ENCODE results near the gene AMN1.
"Not testable (repeated sequence)": the region's sequence is repeated elsewhere in the genome, so short reads cannot be mapped to it uniquely, and the experiment has no call there.

The AMN1 gene

GRCh38 chr12:31751085-31751484, 22.3 kb upstream of the AMN1 start:
- no peak overlapping the region for H3K27ac ChIP-seq (ENCODE audit: low read length)
- H3K36me3 ChIP-seq (ENCODE audit: insufficient read depth, low read depth, low read length), result no peaks in the 10 kb centered on the region
- peaks cover 18% of the 10 kb centered on the region for H3K4me1 ChIP-seq (ENCODE audit: insufficient read depth, low read length)
- H3K4me3 ChIP-seq (ENCODE audit: low read length), result no peak overlapping the region
- no peaks in the 10 kb centered on the region for H3K9me3 ChIP-seq (ENCODE audit: insufficient read depth, low read depth, low read length)
- no peak overlapping the region for H3K9ac ChIP-seq (ENCODE audit: low read depth, low read length)
- no peaks in the 10 kb centered on the region for H3K27me3 ChIP-seq (ENCODE audit: insufficient read depth, low read length)

DNA sequence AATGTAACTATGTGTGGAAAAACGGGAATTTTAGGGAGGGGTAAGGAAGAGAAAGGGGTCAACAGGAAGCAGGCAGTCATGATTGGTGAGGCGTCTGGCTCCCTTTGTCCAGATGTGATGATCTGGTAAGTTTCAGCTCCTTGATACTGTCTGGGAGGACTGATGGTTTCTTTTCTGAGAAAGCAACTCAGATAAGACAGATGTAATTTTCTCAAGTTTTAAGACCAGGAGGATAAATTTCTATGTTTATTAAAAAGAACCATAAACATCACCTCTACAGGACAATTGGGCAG, 21.9 kb upstream of the AMN1 start:
- H3K27me3 ChIP-seq (ENCODE audit: insufficient read depth, low read length), result no peaks in the 10 kb centered on the region
- H3K9me3 ChIP-seq (ENCODE audit: insufficient read depth, low read depth, low read length), result no peaks in the 10 kb centered on the region
- no peaks in the 10 kb centered on the region for H3K36me3 ChIP-seq (ENCODE audit: insufficient read depth, low read depth, low read length)
- no peak overlapping the region for H3K27ac ChIP-seq (ENCODE audit: low read length)
- H3K4me3 ChIP-seq (ENCODE audit: low read length), result no peak overlapping the region
- peaks cover 18% of the 10 kb centered on the region for H3K4me1 ChIP-seq (ENCODE audit: insufficient read depth, low read length)
- H3K9ac ChIP-seq (ENCODE audit: low read depth, low read length), result no peak overlapping the region

GRCh38 chr12:31749024-31749704, 20.3 kb upstream of the AMN1 start:
- peak overlapping the region; percentile 11; the same call in 1 of the 2 replicates for H3K9ac ChIP-seq (ENCODE audit: low read depth, low read length)
- H3K9me3 ChIP-seq (ENCODE audit: insufficient read depth, low read depth, low read length), result no peaks in the 10 kb centered on the region
- H3K4me3 ChIP-seq (ENCODE audit: low read length), result no peak overlapping the region
- no peaks in the 10 kb centered on the region for H3K27me3 ChIP-seq (ENCODE audit: insufficient read depth, low read length)
- peaks cover 13% of the 10 kb centered on the region for H3K4me1 ChIP-seq (ENCODE audit: insufficient read depth, low read length)
- no peaks in the 10 kb centered on the region for H3K36me3 ChIP-seq (ENCODE audit: insufficient read depth, low read depth, low read length)
- H3K27ac ChIP-seq (ENCODE audit: low read length), result peak overlapping the region; percentile 2

- no peak overlapping the region for H3K9ac ChIP-seq (ENCODE audit: low read depth, low read length)
- no peaks in the 10 kb centered on the region for H3K9me3 ChIP-seq (ENCODE audit: insufficient read depth, low read depth, low read length)
Observed at GRCh38 chr12:31745242-31745641, 16.4 kb upstream of the AMN1 start.

GRCh38 chr12:31744363-31744762, 15.5 kb upstream of the AMN1 start:
- H3K4me1 ChIP-seq (ENCODE audit: insufficient read depth, low read length); H3K36me3 ChIP-seq (ENCODE audit: insufficient read depth, low read depth, low read length); H3K27ac ChIP-seq (ENCODE audit: low read length); H3K9ac ChIP-seq (ENCODE audit: low read depth, low read length); H3K9me3 ChIP-seq (ENCODE audit: insufficient read depth, low read depth, low read length); H3K27me3 ChIP-seq (ENCODE audit: insufficient read depth, low read length); H3K4me3 ChIP-seq (ENCODE audit: low read length): not testable (repeated sequence)

More at GRCh38 chr12:31745242-31745641, 16.4 kb upstream of the AMN1 start:
- H3K4me3 ChIP-seq (ENCODE audit: low read length), result no peak overlapping the region
- H3K36me3 ChIP-seq (ENCODE audit: insufficient read depth, low read depth, low read length), result no peaks in the 10 kb centered on the region
- H3K27me3 ChIP-seq (ENCODE audit: insufficient read depth, low read length), result no peaks in the 10 kb centered on the region
- H3K27ac ChIP-seq (ENCODE audit: low read length), result no peak overlapping the region
- H3K4me1 ChIP-seq (ENCODE audit: insufficient read depth, low read length), result peaks cover 8% of the 10 kb centered on the region; the same call in 1 of the 2 replicates

- H3K4me3 ChIP-seq (ENCODE audit: low read length), result no peak overlapping the region
- no peak overlapping the region for H3K27ac ChIP-seq (ENCODE audit: low read length)
- no peaks in the 10 kb centered on the region for H3K27me3 ChIP-seq (ENCODE audit: insufficient read depth, low read length)
- no peaks in the 10 kb centered on the region for H3K4me1 ChIP-seq (ENCODE audit: insufficient read depth, low read length)
- no peak overlapping the region for H3K9ac ChIP-seq (ENCODE audit: low read depth, low read length)
- no peaks in the 10 kb centered on the region for H3K9me3 ChIP-seq (ENCODE audit: insufficient read depth, low read depth, low read length)
- no peaks in the 10 kb centered on the region for H3K36me3 ChIP-seq (ENCODE audit: insufficient read depth, low read depth, low read length)
Observed at GRCh38 chr12:31742891-31743290, 14.1 kb upstream of the AMN1 start.

- Histone ChIP-seq H3K9ac (ENCODE audit: low read depth, low read length) (no peak overlapping the region), H3K27ac (ENCODE audit: low read length) (no peak overlapping the region)
Observed at GRCh38 chr12:31740628-31741027, 11.8 kb upstream of the AMN1 start.

GRCh38 chr12:31737763-31738162, 8.9 kb upstream of the AMN1 start:
- H3K9ac ChIP-seq (ENCODE audit: low read depth, low read length), result no peak overlapping the region
- H3K9me3 ChIP-seq (ENCODE audit: insufficient read depth, low read depth, low read length), result no peaks in the 10 kb centered on the region
- H3K4me3 ChIP-seq (ENCODE audit: low read length), result no peak overlapping the region
- no peaks in the 10 kb centered on the region; the same call in 1 of the 2 replicates for H3K27me3 ChIP-seq (ENCODE audit: insufficient read depth, low read length)
- H3K27ac ChIP-seq (ENCODE audit: low read length), result no peak overlapping the region
- H3K36me3 ChIP-seq (ENCODE audit: insufficient read depth, low read depth, low read length), result no peaks in the 10 kb centered on the region
- H3K4me1 ChIP-seq (ENCODE audit: insufficient read depth, low read length), result peaks cover 7% of the 10 kb centered on the region; the same call in 1 of the 2 replicates

More at GRCh38 chr12:31740628-31741027, 11.8 kb upstream of the AMN1 start:
- H3K4me1 ChIP-seq (ENCODE audit: insufficient read depth, low read length), result no peaks in the 10 kb centered on the region
- H3K27me3 ChIP-seq (ENCODE audit: insufficient read depth, low read length), result no peaks in the 10 kb centered on the region
- H3K9me3 ChIP-seq (ENCODE audit: insufficient read depth, low read depth, low read length), result no peaks in the 10 kb centered on the region
- no peaks in the 10 kb centered on the region for H3K36me3 ChIP-seq (ENCODE audit: insufficient read depth, low read depth, low read length)
- H3K4me3 ChIP-seq (ENCODE audit: low read length), result no peak overlapping the region

DNA sequence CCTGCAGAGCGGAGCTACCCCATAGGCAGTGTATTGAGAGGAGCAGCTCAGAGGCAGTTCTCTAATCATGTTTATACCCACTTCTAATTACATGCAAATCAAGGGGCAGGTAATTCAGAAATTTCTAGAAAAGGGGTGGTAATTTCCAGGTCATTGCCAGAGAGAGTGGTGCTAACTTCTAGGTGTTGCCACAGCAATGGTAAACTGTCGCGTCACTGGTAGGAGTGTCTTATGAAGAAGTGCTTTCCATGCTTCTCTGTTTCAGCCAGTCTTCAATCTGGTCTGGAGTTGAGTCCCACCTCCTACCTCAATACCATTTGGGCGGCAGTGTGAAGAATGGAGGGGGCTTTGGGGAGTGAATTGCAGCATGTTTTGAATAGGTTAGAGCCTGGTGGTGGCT, 8.5 kb upstream of the AMN1 start:
- Histone ChIP-seq H3K4me3 (ENCODE audit: low read length) (no peak overlapping the region), H3K4me1 (ENCODE audit: insufficient read depth, low read length) (peaks cover 11% of the 10 kb centered on the region; the same call in 1 of the 2 replicates), H3K9me3 (ENCODE audit: insufficient read depth, low read depth, low read length) (no peaks in the 10 kb centered on the region), H3K27me3 (ENCODE audit: insufficient read depth, low read length) (no peaks in the 10 kb centered on the region; the same call in 1 of the 2 replicates), H3K27ac (ENCODE audit: low read length) (no peak overlapping the region), H3K9ac (ENCODE audit: low read depth, low read length) (no peak overlapping the region), H3K36me3 (ENCODE audit: insufficient read depth, low read depth, low read length) (no peaks in the 10 kb centered on the region)

DNA sequence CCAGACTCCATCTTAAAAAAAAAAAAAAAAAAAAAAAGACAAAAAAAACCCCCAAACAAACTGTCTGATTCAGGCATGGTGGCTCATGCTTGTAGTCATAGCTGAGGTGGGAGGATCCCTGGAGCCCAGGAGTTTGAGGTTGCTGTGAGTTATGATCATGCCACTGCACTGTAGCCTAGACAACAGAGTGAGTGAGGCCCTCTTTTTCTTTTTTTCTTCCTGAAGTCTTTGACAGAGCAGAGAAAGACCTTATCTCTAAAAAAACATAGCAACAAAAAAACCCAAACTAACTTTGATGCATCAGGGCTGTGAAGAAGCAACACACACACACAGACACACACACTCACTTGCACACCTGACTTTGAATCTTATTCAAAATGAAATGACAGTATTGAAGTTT, 7.7 kb upstream of the AMN1 start:
- no peaks in the 10 kb centered on the region for H3K9me3 ChIP-seq (ENCODE audit: insufficient read depth, low read depth, low read length)
- no peak overlapping the region for H3K4me3 ChIP-seq (ENCODE audit: low read length)
- H3K4me1 ChIP-seq (ENCODE audit: insufficient read depth, low read length), result peaks cover 18% of the 10 kb centered on the region
- no peaks in the 10 kb centered on the region for H3K36me3 ChIP-seq (ENCODE audit: insufficient read depth, low read depth, low read length)
- H3K27me3 ChIP-seq (ENCODE audit: insufficient read depth, low read length), result peaks cover 7% of the 10 kb centered on the region; the same call in 1 of the 2 replicates
- H3K27ac ChIP-seq (ENCODE audit: low read length), result no peak overlapping the region
- H3K9ac ChIP-seq (ENCODE audit: low read depth, low read length), result no peak overlapping the region

- H3K4me1 ChIP-seq (ENCODE audit: insufficient read depth, low read length), result peaks cover 24% of the 10 kb centered on the region
- peaks cover 21% of the 10 kb centered on the region for H3K27me3 ChIP-seq (ENCODE audit: insufficient read depth, low read length)
- H3K9ac ChIP-seq (ENCODE audit: low read depth, low read length); H3K9me3 ChIP-seq (ENCODE audit: insufficient read depth, low read depth, low read length); H3K27ac ChIP-seq (ENCODE audit: low read length); H3K36me3 ChIP-seq (ENCODE audit: insufficient read depth, low read depth, low read length); H3K4me3 ChIP-seq (ENCODE audit: low read length): not testable (repeated sequence)
Observed at GRCh38 chr12:31733549-31734432, 5.0 kb upstream of the AMN1 start.

Data from iPS-20b (cell line).